ENCODE measurements around the gene RAP1GAP.
"Not testable (repeated sequence)": the region's sequence is repeated elsewhere in the genome, so short reads cannot be mapped to it uniquely, and the experiment has no call there.

RAP1GAP gene

GRCh38 chr1:21641967-21642739 is 27.0 kb downstream of the RAP1GAP start:
- no peak for DNase-seq

GRCh38 chr1:21641537-21641936 is 27.6 kb downstream of the RAP1GAP start:
- DNase-seq = no peak

GRCh38 chr1:21641076-21641475 is 28.1 kb downstream of the RAP1GAP start:
- no peak for DNase-seq

GRCh38 chr1:21640653-21641052 is 28.5 kb downstream of the RAP1GAP start:
- no peak for DNase-seq

DNA sequence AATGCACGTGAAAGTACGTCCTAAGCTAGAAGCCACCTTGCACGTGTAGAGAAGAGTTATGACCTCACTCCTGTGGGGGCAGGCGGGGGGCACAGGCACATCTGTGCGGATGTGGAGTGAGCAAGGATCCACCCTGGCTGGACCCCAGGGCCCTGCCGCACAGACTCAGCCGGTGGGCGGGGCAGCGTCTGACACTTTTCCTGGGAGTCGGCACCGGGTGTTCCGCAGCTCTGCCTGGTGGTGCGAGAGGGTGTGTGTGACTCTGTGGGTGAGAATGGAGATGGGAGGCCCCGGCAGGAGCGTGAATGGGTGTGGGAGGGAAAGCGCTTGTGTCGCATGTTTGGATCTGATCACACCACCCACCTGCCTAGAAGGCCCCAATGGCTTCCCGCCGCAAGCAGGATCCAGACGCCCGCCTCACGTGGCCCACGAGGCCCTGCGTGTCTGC is 29.5 kb downstream of the RAP1GAP start:
- DNase-seq = peak; percentile 37

GRCh38 chr1:21638531-21639341 is 30.4 kb downstream of the RAP1GAP start:
- peak; percentile 91 for DNase-seq

DNA sequence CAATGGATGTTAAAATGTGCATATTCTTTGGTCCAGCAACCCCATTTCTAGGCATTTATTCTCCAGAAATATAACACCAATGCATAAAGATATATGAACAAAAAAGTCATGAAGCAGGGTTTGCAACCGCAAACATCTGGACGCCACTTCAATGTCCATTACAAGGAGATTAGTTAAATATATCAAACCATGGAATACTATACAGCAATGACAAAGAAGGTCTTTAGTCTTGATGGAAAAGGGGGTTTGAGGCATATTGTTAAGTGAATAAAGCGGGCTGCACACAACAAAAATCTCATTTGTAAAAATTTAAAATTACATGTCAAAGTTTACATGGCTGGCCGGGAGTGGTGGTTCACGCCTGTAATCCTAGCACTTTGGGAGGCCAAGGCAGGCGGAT is 31.6 kb downstream of the RAP1GAP start:
- no peak for DNase-seq

GRCh38 chr1:21636029-21636428 is 33.1 kb downstream of the RAP1GAP start:
- DNase-seq = no peak

- peak; percentile 99 for DNase-seq
Measured at GRCh38 chr1:21634806-21635535, 34.2 kb downstream of the RAP1GAP start.

DNA sequence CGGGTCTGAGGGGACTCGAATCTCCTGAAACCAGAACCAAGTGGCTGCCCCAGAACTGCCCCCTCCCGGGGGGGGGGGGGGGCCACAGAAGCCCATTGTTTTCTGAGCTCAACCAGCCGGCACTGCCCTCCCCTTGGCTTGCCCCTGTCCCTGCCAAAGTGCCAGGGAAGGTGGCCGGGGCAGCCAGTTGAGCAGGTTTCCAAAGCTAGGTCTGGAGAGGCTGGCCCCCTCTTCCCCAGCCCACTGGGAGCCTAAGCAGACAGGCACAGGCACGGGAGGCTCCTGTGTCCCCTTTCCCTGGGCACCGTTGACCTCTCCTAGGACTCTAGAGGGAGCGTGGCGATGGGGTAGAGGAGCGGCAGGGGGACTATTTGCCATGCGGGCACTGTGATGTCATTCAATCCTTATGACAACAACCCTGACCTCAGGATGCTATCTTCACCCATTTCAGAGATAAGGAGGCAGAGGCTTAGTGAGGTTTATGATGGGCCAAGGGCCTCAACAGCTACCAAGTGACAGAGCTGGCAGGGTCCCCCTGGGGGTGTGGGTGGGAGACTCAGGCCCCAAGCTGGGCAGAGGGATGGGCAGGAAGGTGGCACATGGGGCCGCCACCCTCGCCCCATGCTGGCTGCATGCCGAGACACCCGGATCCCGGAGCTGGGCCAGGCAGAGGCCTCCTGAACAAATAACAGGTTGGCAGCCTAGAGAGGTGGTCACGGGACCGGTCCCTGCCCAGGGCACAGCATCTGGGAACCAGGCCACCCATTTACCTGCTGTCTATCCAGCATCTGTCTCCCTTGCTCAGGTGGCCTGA is 35.0 kb downstream of the RAP1GAP start:
- DNase-seq = no peak

DNA sequence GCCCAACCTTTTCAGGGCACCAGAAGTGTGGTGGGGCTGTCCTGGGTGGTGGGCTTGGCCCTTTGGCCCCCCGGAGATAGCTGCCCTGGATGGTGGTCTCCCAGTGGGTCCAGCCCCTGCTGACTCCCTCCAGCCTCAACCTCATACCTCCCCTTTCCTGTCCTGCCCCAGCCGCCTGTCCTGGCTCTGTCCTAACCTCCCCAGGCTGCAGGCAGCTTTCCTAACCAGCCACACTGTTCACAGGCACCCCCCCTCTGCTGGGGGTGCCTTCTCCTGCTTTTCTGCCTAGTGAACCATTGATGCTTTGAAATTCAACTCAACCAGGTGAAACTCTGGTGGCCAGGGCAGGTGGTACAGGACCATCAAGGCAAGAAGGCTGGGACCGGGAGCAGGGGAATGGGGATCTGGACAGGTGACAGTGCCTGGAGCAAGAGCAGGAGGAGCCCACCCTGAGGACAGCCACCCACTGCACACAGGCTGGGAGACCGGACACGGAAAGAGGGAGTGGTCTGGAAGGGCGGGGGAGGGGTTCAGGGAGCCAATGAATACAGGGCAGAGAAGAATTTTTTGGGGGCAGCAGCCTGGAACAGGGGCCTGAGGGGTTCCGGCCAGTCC is 35.9 kb downstream of the RAP1GAP start:
- DNase-seq = peak; percentile 33

GRCh38 chr1:21631944-21632887 is 36.9 kb downstream of the RAP1GAP start:
- DNase-seq = peak; percentile 37

DNA sequence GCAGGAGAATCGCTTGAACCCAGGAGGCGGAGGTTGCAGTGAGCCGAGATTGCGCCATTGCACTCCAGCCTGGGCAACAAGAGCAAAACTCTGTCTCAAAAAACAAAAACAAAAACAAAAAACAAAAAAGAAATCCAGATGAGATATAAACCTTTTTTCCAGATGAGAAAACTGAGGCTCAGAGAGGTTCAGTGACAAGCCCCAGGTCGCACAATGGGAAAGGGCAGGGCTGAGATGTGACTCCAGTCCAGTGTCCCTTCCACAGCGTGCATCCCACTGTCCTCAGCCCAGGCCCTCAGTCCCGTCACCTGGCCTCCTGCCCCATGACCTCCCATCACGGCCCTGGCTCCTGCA is 37.6 kb downstream of the RAP1GAP start:
- DNase-seq = not testable (repeated sequence)

GRCh38 chr1:21630571-21631343 is 38.4 kb downstream of the RAP1GAP start:
- DNase-seq = no peak

- no peak for DNase-seq
Measured at GRCh38 chr1:21629971-21630370, 39.2 kb downstream of the RAP1GAP start.

GRCh38 chr1:21628798-21629393 is 40.3 kb downstream of the RAP1GAP start:
- DNase-seq = no peak

- DNase-seq = no peak
Measured at GRCh38 chr1:21626921-21627339, 42.2 kb downstream of the RAP1GAP start.

GRCh38 chr1:21625390-21626190 is 43.6 kb downstream of the RAP1GAP start:
- no peak for DNase-seq

Data from kidney glomerular epithelial cell (primary cell).